HEK293 (cell line): ENCODE results near the gene FNDC11.

ENCODE experiments used
- BCL11A ChIP-seq: fragments of 450-650 bp; formaldehyde crosslinking; IDR thresholded peaks from 2 replicates; pipeline ENCODE4 v1.5.1; 2016; ENCODE audit warnings: low read depth, missing biosample characterization, missing genetic modification characterization
- BCL11B ChIP-seq: fragments of 450-650 bp; formaldehyde crosslinking; IDR thresholded peaks from 2 replicates; pipeline ENCODE4 v1.5.1; 2016; ENCODE audit warnings: low read depth, missing biosample characterization, missing genetic modification characterization
- GFI1B ChIP-seq: fragments of 450-650 bp; formaldehyde crosslinking; IDR thresholded peaks from 2 replicates; pipeline ENCODE4 v1.5.1; 2016; ENCODE audit warnings: missing biosample characterization, missing genetic modification characterization
- PBX3 ChIP-seq: sonication (generic); formaldehyde crosslinking; IDR thresholded peaks from 2 replicates; pipeline ENCODE4 v1.8.1; 2022; ENCODE audit warnings: mild to moderate bottlenecking, moderate library complexity, missing genetic modification reagents
- SP2 ChIP-seq: fragments of 450-650 bp; formaldehyde crosslinking; IDR thresholded peaks from 2 replicates; pipeline ENCODE4 v1.5.1; 2016; ENCODE audit warnings: missing biosample characterization, missing genetic modification characterization
- ZBTB20 ChIP-seq: fragments of 450-650 bp; formaldehyde crosslinking; IDR thresholded peaks from 2 replicates; pipeline ENCODE4 v1.5.1; 2016; ENCODE audit warnings: missing biosample characterization, missing genetic modification characterization
- ZBTB21 ChIP-seq: fragments of 450-650 bp; formaldehyde crosslinking; IDR thresholded peaks from 2 replicates; pipeline ENCODE4 v1.5.1; 2017; ENCODE audit warnings: missing biosample characterization, missing genetic modification characterization
- ZEB2 ChIP-seq: fragments of 450-650 bp; formaldehyde crosslinking; IDR thresholded peaks from 2 replicates; pipeline ENCODE4 v1.5.1; 2016; ENCODE audit warnings: missing biosample characterization, missing genetic modification characterization
- ZFP3 ChIP-seq: fragments of 450-650 bp; formaldehyde crosslinking; IDR thresholded peaks from 2 replicates; pipeline ENCODE4 v1.5.1; 2016; ENCODE audit warnings: low read depth, missing biosample characterization, missing genetic modification characterization
- ZNF133 ChIP-seq: fragments of 450-650 bp; formaldehyde crosslinking; IDR thresholded peaks from 2 replicates; pipeline ENCODE4 v1.5.1; 2016; ENCODE audit warnings: missing biosample characterization, missing genetic modification characterization
- ZNF138 ChIP-seq: fragments of 450-650 bp; formaldehyde crosslinking; IDR thresholded peaks from 2 replicates; pipeline ENCODE4 v1.5.1; 2016; ENCODE audit warnings: missing biosample characterization, missing genetic modification characterization, borderline replicate concordance
- ZNF146 ChIP-seq: fragments of 450-650 bp; formaldehyde crosslinking; IDR thresholded peaks from 2 replicates; pipeline ENCODE4 v1.5.1; 2016; ENCODE audit warnings: missing biosample characterization, missing genetic modification characterization
- ZNF169 ChIP-seq: fragments of 450-650 bp; formaldehyde crosslinking; IDR thresholded peaks from 2 replicates; pipeline ENCODE4 v1.5.1; 2016; ENCODE audit warnings: missing biosample characterization, missing genetic modification characterization
- ZNF175 ChIP-seq: fragments of 450-650 bp; formaldehyde crosslinking; IDR thresholded peaks from 2 replicates; pipeline ENCODE4 v1.5.1; 2016; ENCODE audit warnings: missing biosample characterization, missing genetic modification characterization
- ZNF184 ChIP-seq: fragments of 450-650 bp; IDR thresholded peaks from 2 replicates; pipeline ENCODE4 v1.5.1; 2018; ENCODE audit warnings: missing biosample characterization, mild to moderate bottlenecking, missing genetic modification characterization
- ZNF202 ChIP-seq: fragments of 450-650 bp; formaldehyde crosslinking; IDR thresholded peaks from 2 replicates; pipeline ENCODE4 v1.5.1; 2016; ENCODE audit warnings: missing biosample characterization, missing genetic modification characterization, borderline replicate concordance
- ZNF239 ChIP-seq: fragments of 450-650 bp; formaldehyde crosslinking; IDR thresholded peaks from 2 replicates; pipeline ENCODE4 v1.5.1; 2016; ENCODE audit warnings: missing biosample characterization, missing genetic modification characterization
- ZNF24 ChIP-seq: fragments of 450-650 bp; formaldehyde crosslinking; IDR thresholded peaks from 2 replicates; pipeline ENCODE4 v1.5.1; 2016; ENCODE audit warnings: missing biosample characterization, missing genetic modification characterization
- ZNF311 ChIP-seq: fragments of 450-650 bp; formaldehyde crosslinking; IDR thresholded peaks from 2 replicates; pipeline ENCODE4 v1.5.1; 2017; ENCODE audit warnings: missing biosample characterization, missing genetic modification characterization, borderline replicate concordance
- ZNF324 ChIP-seq: fragments of 450-650 bp; formaldehyde crosslinking; IDR thresholded peaks from 2 replicates; pipeline ENCODE4 v1.5.1; 2016; ENCODE audit warnings: missing biosample characterization, missing genetic modification characterization
- ZNF362 ChIP-seq: fragments of 450-650 bp; formaldehyde crosslinking; IDR thresholded peaks from 2 replicates; pipeline ENCODE4 v1.5.1; 2016; ENCODE audit warnings: missing biosample characterization, missing genetic modification characterization
- ZNF514 ChIP-seq: fragments of 450-650 bp; formaldehyde crosslinking; IDR thresholded peaks from 2 replicates; pipeline ENCODE4 v1.5.1; 2016; ENCODE audit warnings: missing biosample characterization, missing genetic modification characterization
- ZNF610 ChIP-seq: fragments of 450-650 bp; formaldehyde crosslinking; IDR thresholded peaks from 2 replicates; pipeline ENCODE4 v1.5.1; 2016; ENCODE audit warnings: missing biosample characterization, missing genetic modification characterization, borderline replicate concordance
- ZNF623 ChIP-seq: fragments of 450-650 bp; formaldehyde crosslinking; IDR thresholded peaks from 2 replicates; pipeline ENCODE4 v1.5.1; 2016; ENCODE audit warnings: missing biosample characterization, missing genetic modification characterization
- ZNF626 ChIP-seq: fragments of 450-650 bp; sonication (Bioruptor Pico); formaldehyde crosslinking; IDR thresholded peaks from 2 replicates; pipeline ENCODE4 v1.5.1; 2018; ENCODE audit warnings: missing biosample characterization, missing genetic modification characterization, inconsistent platforms
- ZNF629 ChIP-seq: fragments of 450-650 bp; formaldehyde crosslinking; IDR thresholded peaks from 2 replicates; pipeline ENCODE4 v1.5.1; 2017; ENCODE audit warnings: missing biosample characterization, missing genetic modification characterization
- ZNF701 ChIP-seq: fragments of 450-650 bp; formaldehyde crosslinking; IDR thresholded peaks from 2 replicates; pipeline ENCODE4 v1.5.1; 2016; ENCODE audit warnings: missing biosample characterization, missing genetic modification characterization
- ZNF830 ChIP-seq: fragments of 450-650 bp; IDR thresholded peaks from 2 replicates; pipeline ENCODE4 v1.5.0; 2018; ENCODE audit warnings: missing biosample characterization, missing genetic modification characterization, low read depth, mild to moderate bottlenecking, moderate library complexity
- ZNF837 ChIP-seq: fragments of 450-650 bp; formaldehyde crosslinking; IDR thresholded peaks from 2 replicates; pipeline ENCODE4 v1.5.1; 2016; ENCODE audit warnings: missing biosample characterization, missing genetic modification characterization
- ZSCAN16 ChIP-seq: fragments of 450-650 bp; formaldehyde crosslinking; IDR thresholded peaks from 2 replicates; pipeline ENCODE4 v1.5.1; 2016; ENCODE audit warnings: missing biosample characterization, missing genetic modification characterization
- TF ChIP-seq, protein P1 (sequence below): fragments of 450-650 bp; formaldehyde crosslinking; IDR thresholded peaks from 2 replicates; pipeline ENCODE4 v1.5.1; 2016; ENCODE audit warnings: missing biosample characterization, missing genetic modification characterization
- TF ChIP-seq, protein P2 (sequence below): fragments of 450-650 bp; formaldehyde crosslinking; IDR thresholded peaks from 2 replicates; pipeline ENCODE4 v1.5.1; 2017; ENCODE audit warnings: missing biosample characterization, missing genetic modification characterization
- TF ChIP-seq, protein P3 (sequence below): fragments of 450-650 bp; formaldehyde crosslinking; conservative IDR thresholded peaks from 2 replicates; pipeline ENCODE4 v1.5.1; 2016; ENCODE audit warnings: low read depth, missing biosample characterization, missing genetic modification characterization

FNDC11 gene

DNA sequence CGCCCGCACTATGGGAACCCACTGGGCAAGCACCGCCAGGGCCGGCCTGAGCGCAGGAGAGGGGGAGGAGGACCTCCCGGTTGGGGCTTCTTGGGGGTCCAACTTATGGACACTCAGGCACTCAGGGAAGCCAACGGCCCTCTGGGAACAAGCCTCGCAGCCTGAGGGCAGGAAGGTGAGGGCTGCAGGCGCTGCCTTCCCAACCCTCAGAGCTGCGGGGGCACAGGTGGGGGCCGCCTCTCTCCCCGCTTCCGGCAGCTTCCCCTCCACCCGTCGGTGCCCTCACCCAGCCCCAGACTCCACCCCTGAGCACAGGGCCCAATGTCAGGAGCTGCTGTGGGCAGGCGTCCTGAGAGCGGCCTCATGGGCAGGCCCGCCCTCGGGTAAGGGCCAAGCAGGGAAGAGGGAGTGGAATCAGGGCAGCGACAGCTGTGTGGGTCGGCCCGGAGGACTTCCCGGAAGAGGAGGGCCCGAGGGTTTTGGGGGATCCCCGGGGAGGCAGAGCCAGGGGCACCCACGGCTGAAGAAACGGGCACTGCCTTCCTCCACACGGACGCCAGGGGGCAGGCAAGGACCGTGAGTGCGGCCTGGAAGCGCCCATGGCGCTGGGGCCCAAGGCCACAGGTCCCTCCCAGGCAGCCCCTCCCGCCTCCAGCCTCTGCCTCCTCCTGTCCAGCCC lies 16.3 kb upstream of the FNDC11 start (continued):
- TF ChIP-seq ZBTB20 (tag by site-specific recombination) (peak; percentile 54), ZNF701 (tag by site-specific recombination) (no peak), ZNF184 (tag by site-specific recombination) (no peak), BCL11A (tag by site-specific recombination) (peak; percentile 82; the same call in 1 of the 2 replicates), BCL11B (tag by site-specific recombination) (no peak), ZNF239 (no peak), ZNF175 (tag by site-specific recombination) (no peak), ZNF362 (tag by site-specific recombination) (no peak), ZNF169 (no peak), ZBTB21 (no peak), ZEB2 (tag by site-specific recombination) (peak; percentile 86), ZNF133 (tag by site-specific recombination) (no peak), ZNF311 (no peak), ZNF623 (tag by site-specific recombination) (0 out of 2 replicates have a peak, but pooled peaks have one; percentile 20), ZNF514 (no peak), ZSCAN16 (tag by site-specific recombination) (no peak), PBX3 (CRISPR knock-in tag) (no peak), SP2 (peak; percentile 85), ZNF610 (no peak; the same call in 1 of the 2 replicates), ZNF324 (tag by site-specific recombination) (peak; percentile 91), GFI1B (tag by site-specific recombination) (no peak), ZNF830 (tag by site-specific recombination) (no peak), ZNF629 (tag by site-specific recombination) (peak; percentile 69; the same call in 1 of the 2 replicates), ZNF146 (tag by site-specific recombination) (no peak), ZNF626 (tag by site-specific recombination) (no peak), ZNF138 (tag by site-specific recombination) (no peak), ZFP3 (no peak), ZNF837 (tag by site-specific recombination) (no peak), ZNF202 (tag by site-specific recombination) (no peak), ZNF24 (tag by site-specific recombination) (peak; percentile 20; the same call in 1 of the 2 replicates)
- TF ChIP-seq, protein P1, sequence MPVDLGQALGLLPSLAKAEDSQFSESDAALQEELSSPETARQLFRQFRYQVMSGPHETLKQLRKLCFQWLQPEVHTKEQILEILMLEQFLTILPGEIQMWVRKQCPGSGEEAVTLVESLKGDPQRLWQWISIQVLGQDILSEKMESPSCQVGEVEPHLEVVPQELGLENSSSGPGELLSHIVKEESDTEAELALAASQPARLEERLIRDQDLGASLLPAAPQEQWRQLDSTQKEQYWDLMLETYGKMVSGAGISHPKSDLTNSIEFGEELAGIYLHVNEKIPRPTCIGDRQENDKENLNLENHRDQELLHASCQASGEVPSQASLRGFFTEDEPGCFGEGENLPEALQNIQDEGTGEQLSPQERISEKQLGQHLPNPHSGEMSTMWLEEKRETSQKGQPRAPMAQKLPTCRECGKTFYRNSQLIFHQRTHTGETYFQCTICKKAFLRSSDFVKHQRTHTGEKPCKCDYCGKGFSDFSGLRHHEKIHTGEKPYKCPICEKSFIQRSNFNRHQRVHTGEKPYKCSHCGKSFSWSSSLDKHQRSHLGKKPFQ (tag by site-specific recombination): no peak
- TF ChIP-seq, protein P2, sequence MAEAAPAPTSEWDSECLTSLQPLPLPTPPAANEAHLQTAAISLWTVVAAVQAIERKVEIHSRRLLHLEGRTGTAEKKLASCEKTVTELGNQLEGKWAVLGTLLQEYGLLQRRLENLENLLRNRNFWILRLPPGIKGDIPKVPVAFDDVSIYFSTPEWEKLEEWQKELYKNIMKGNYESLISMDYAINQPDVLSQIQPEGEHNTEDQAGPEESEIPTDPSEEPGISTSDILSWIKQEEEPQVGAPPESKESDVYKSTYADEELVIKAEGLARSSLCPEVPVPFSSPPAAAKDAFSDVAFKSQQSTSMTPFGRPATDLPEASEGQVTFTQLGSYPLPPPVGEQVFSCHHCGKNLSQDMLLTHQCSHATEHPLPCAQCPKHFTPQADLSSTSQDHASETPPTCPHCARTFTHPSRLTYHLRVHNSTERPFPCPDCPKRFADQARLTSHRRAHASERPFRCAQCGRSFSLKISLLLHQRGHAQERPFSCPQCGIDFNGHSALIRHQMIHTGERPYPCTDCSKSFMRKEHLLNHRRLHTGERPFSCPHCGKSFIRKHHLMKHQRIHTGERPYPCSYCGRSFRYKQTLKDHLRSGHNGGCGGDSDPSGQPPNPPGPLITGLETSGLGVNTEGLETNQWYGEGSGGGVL: peak; percentile 96
- TF ChIP-seq, protein P3, sequence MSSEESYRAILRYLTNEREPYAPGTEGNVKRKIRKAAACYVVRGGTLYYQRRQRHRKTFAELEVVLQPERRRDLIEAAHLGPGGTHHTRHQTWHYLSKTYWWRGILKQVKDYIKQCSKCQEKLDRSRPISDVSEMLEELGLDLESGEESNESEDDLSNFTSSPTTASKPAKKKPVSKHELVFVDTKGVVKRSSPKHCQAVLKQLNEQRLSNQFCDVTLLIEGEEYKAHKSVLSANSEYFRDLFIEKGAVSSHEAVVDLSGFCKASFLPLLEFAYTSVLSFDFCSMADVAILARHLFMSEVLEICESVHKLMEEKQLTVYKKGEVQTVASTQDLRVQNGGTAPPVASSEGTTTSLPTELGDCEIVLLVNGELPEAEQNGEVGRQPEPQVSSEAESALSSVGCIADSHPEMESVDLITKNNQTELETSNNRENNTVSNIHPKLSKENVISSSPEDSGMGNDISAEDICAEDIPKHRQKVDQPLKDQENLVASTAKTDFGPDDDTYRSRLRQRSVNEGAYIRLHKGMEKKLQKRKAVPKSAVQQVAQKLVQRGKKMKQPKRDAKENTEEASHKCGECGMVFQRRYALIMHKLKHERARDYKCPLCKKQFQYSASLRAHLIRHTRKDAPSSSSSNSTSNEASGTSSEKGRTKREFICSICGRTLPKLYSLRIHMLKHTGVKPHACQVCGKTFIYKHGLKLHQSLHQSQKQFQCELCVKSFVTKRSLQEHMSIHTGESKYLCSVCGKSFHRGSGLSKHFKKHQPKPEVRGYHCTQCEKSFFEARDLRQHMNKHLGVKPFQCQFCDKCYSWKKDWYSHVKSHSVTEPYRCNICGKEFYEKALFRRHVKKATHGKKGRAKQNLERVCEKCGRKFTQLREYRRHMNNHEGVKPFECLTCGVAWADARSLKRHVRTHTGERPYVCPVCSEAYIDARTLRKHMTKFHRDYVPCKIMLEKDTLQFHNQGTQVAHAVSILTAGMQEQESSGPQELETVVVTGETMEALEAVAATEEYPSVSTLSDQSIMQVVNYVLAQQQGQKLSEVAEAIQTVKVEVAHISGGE (tag by site-specific recombination): peak; percentile 82
